MM.1S (cell line): ENCODE results near the gene GUCY2C.

Experiments
- DNase-seq: peaks from one replicate; pipeline ENCODE4 v3.0.0-alpha.2; 2015
- H2AFZ ChIP-seq: fragments of 300-600 bp; sonication (generic); 2 replicates; pipeline ENCODE4 v1.6.0; 2016; ENCODE audit warnings: antibody characterized with exemption, low read length
- H3F3A ChIP-seq: fragments of 300-600 bp; sonication (generic); 2 replicates; pipeline ENCODE4 v1.6.1; 2016; ENCODE audit warnings: mild to moderate bottlenecking, antibody characterized with exemption, low read length, moderate library complexity, mixed read lengths; ENCODE audit not compliant: insufficient read depth
- H3K27ac ChIP-seq: fragments of 300-600 bp; sonication (generic); 2 replicates; pipeline ENCODE4 v1.5.1; 2016; ENCODE audit warnings: mild to moderate bottlenecking, low read length
- H3K27me3 ChIP-seq: fragments of 300-600 bp; sonication (generic); replicated peaks from 2 replicates; pipeline ENCODE4 v1.6.0; 2016; ENCODE audit warnings: low read length; ENCODE audit not compliant: insufficient read depth
- H3K36me3 ChIP-seq: fragments of 300-600 bp; sonication (generic); replicated peaks from 2 replicates; pipeline ENCODE4 v1.6.1; 2016; ENCODE audit warnings: mild to moderate bottlenecking, low read length, mixed read lengths; ENCODE audit not compliant: insufficient read depth
- H3K4me1 ChIP-seq: fragments of 300-600 bp; sonication (generic); 2 replicates; pipeline ENCODE4 v1.6.1; 2016; ENCODE audit warnings: low read length, mixed read lengths
- H3K4me2 ChIP-seq: fragments of 300-600 bp; sonication (generic); 2 replicates; pipeline ENCODE4 v1.6.0; 2016; ENCODE audit warnings: low read depth, low read length
- H3K4me3 ChIP-seq: fragments of 300-600 bp; sonication (generic); 2 replicates; pipeline ENCODE4 v1.5.1; 2016; ENCODE audit warnings: low read length, mixed read lengths
- H3K79me2 ChIP-seq: fragments of 300-600 bp; sonication (generic); 2 replicates; pipeline ENCODE4 v1.6.1; 2016; ENCODE audit warnings: mixed run types, low read length, mixed read lengths
- H3K9ac ChIP-seq: fragments of 300-600 bp; sonication (generic); 2 replicates; pipeline ENCODE4 v1.6.1; 2016; ENCODE audit warnings: low read length, mixed read lengths
- H3K9me2 ChIP-seq: fragments of 300-600 bp; sonication (generic); replicated peaks from 2 replicates; pipeline ENCODE4 v1.6.1; 2016; ENCODE audit warnings: mild to moderate bottlenecking, low read length, mixed read lengths; ENCODE audit not compliant: insufficient read depth
- H3K9me3 ChIP-seq: fragments of 300-600 bp; sonication (generic); replicated peaks from 2 replicates; pipeline ENCODE4 v1.6.1; 2016; ENCODE audit warnings: mild to moderate bottlenecking, low read length, mixed read lengths; ENCODE audit not compliant: insufficient read depth
- H4K20me1 ChIP-seq: fragments of 300-600 bp; sonication (generic); 2 replicates; pipeline ENCODE4 v1.6.1; 2016; ENCODE audit warnings: mild to moderate bottlenecking, low read length, moderate library complexity, mixed read lengths; ENCODE audit not compliant: insufficient read depth
- EZH2 ChIP-seq: fragments of 300-600 bp; sonication (generic); optimal IDR thresholded peaks from 2 replicates; pipeline ENCODE3; 2017; ENCODE audit warnings: low read depth, mild to moderate bottlenecking, antibody characterized with exemption, low read length, mixed read lengths
- EZH2phosphoT487 ChIP-seq: fragments of 300-600 bp; sonication (generic); IDR thresholded peaks from 2 replicates; pipeline ENCODE4 v1.6.1; 2018; ENCODE audit warnings: antibody characterized with exemption, low read length
- TF ChIP-seq, protein P1 (sequence below): fragments of 300-600 bp; sonication (generic); IDR thresholded peaks from 2 replicates; pipeline ENCODE4 v1.5.1; 2016; ENCODE audit warnings: antibody characterized with exemption, low read length, mixed read lengths

GUCY2C gene

DNA sequence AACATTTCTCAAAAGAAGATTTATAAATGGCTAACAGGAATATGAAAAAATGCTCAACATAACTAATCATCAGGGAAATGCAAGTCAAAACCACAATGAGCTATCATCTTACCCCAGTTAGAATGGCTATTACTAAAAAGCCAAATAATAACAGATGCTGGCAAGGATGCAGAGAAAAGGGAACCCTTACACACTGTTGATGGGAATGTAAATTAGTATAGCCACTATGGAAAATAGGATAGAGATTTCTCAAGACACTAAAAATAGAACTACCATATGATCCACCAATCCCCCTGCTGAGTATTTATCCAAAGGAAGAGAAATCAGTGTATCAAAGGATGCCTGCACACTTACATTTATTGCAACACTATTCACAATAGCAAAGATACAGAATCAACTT lies 58.3 kb downstream of the GUCY2C start:
- no peaks in the 10 kb centered on the region for H4K20me1 ChIP-seq
- no peak overlapping the region for H3K4me2 ChIP-seq
- H3K27ac ChIP-seq = no peak overlapping the region
- TF ChIP-seq EZH2phosphoT487 (no peak), EZH2 (no peak)
- TF ChIP-seq, protein P1, sequence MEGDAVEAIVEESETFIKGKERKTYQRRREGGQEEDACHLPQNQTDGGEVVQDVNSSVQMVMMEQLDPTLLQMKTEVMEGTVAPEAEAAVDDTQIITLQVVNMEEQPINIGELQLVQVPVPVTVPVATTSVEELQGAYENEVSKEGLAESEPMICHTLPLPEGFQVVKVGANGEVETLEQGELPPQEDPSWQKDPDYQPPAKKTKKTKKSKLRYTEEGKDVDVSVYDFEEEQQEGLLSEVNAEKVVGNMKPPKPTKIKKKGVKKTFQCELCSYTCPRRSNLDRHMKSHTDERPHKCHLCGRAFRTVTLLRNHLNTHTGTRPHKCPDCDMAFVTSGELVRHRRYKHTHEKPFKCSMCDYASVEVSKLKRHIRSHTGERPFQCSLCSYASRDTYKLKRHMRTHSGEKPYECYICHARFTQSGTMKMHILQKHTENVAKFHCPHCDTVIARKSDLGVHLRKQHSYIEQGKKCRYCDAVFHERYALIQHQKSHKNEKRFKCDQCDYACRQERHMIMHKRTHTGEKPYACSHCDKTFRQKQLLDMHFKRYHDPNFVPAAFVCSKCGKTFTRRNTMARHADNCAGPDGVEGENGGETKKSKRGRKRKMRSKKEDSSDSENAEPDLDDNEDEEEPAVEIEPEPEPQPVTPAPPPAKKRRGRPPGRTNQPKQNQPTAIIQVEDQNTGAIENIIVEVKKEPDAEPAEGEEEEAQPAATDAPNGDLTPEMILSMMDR = no peak
- no peaks in the 10 kb centered on the region for H3K36me3 ChIP-seq
- H3K4me1 ChIP-seq = no peaks in the 10 kb centered on the region
- no peak overlapping the region for H2AFZ ChIP-seq
- H3F3A ChIP-seq = no peaks in the 10 kb centered on the region
- H3K9me2 ChIP-seq = no peaks in the 10 kb centered on the region
- no peaks in the 10 kb centered on the region for H3K9me3 ChIP-seq
- H3K4me3 ChIP-seq = no peak overlapping the region
- no peaks in the 10 kb centered on the region for H3K27me3 ChIP-seq
- no peaks in the 10 kb centered on the region for H3K79me2 ChIP-seq
- H3K9ac ChIP-seq = no peak overlapping the region
- DNase-seq = no peak

DNA sequence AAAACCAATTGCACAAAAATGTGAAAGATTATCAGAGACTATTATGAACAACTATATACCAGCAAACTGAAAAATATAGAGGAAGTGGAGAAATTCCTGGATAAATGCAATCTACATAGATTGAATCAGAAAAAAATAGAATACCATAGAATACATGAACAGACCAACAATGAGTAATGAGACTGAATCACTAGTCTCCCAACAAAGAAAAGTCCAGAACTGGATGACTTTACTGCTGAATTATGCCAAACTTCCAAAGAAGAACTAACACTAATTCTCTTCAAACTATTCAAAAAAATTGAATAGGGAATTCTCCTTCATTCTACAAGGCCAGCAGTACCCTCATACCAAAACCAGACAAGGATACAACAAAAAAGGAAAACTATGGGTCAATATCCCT lies 60.6 kb downstream of the GUCY2C start:
- H3F3A ChIP-seq = no peaks in the 10 kb centered on the region
- H3K27me3 ChIP-seq = no peaks in the 10 kb centered on the region
- H3K9me2 ChIP-seq = no peaks in the 10 kb centered on the region
- H3K4me1 ChIP-seq = no peaks in the 10 kb centered on the region
- DNase-seq = no peak
- no peaks in the 10 kb centered on the region for H3K36me3 ChIP-seq
- H3K79me2 ChIP-seq = no peaks in the 10 kb centered on the region
- TF ChIP-seq EZH2 (no peak), EZH2phosphoT487 (no peak)
- TF ChIP-seq, protein P1 = no peak
- H3K9ac ChIP-seq = no peak overlapping the region
- H3K9me3 ChIP-seq = no peaks in the 10 kb centered on the region
- H3K27ac ChIP-seq = no peak overlapping the region
- H3K4me2 ChIP-seq = no peak overlapping the region
- H2AFZ ChIP-seq = no peak overlapping the region
- H3K4me3 ChIP-seq = no peak overlapping the region
- no peaks in the 10 kb centered on the region for H4K20me1 ChIP-seq

DNA sequence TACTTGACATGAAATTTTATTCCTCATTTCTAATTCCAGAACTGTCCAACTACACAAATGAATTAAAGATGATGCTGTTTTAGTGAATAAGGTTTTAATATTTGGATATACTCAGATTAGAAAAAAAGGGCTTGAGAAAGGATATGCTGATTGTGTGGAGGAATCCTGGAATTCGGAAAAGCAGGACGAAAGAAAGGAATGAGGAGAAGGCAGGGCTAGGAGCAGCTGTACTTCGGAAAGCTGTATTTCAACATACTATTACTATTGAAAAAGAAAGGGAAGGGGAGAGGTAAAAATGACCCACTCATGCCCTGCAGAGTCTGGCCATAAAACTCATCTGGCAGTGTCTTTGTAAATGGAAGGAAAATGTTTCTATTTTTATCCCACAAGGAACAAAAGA lies 65.6 kb downstream of the GUCY2C start:
- H3K27ac ChIP-seq = no peak overlapping the region
- H3K4me3 ChIP-seq = no peak overlapping the region
- H3K36me3 ChIP-seq = no peaks in the 10 kb centered on the region
- H3K79me2 ChIP-seq = no peaks in the 10 kb centered on the region
- no peak overlapping the region for H2AFZ ChIP-seq
- no peaks in the 10 kb centered on the region for H3K4me1 ChIP-seq
- H3K9me3 ChIP-seq = no peaks in the 10 kb centered on the region
- H3F3A ChIP-seq = no peaks in the 10 kb centered on the region
- no peaks in the 10 kb centered on the region for H3K27me3 ChIP-seq
- H3K9ac ChIP-seq = no peak overlapping the region
- no peak overlapping the region for H3K4me2 ChIP-seq
- TF ChIP-seq, protein P1 = no peak
- no peak for TF ChIP-seq EZH2
- no peaks in the 10 kb centered on the region for H3K9me2 ChIP-seq
- no peak for DNase-seq
- no peaks in the 10 kb centered on the region for H4K20me1 ChIP-seq
